H9 (cell line): ENCODE data around the gene ELFN2. TPM values are rescaled to one million over a fixed set of nuclear protein-coding genes. Genes with fewer than 3 reads are reported as not detected.

Experiments
- DNase-seq: peaks from one replicate; pipeline ENCODE4 v3.0.0-alpha.2; 2017
- H2AFZ ChIP-seq: one replicate; pipeline ENCODE4 v1.6.1; 2013; ENCODE audit warnings: mild to moderate bottlenecking, low read length, control low read depth, moderate library complexity
- H2AK5ac ChIP-seq: 2 replicates; pipeline ENCODE4 v1.6.1; 2013; ENCODE audit warnings: low read length, control low read depth, mixed read lengths; ENCODE audit not compliant: insufficient read length
- H2BK120ac ChIP-seq: one replicate; pipeline ENCODE4 v1.6.1; 2013; ENCODE audit warnings: low read depth, mild to moderate bottlenecking, low read length, control low read depth, inconsistent platforms; ENCODE audit not compliant: poor library complexity, severe bottlenecking
- H2BK12ac ChIP-seq: 2 replicates; pipeline ENCODE4 v1.6.1; 2013; ENCODE audit warnings: low read length, control low read depth, mixed read lengths, low read depth; ENCODE audit not compliant: insufficient read length
- H2BK15ac ChIP-seq: 2 replicates; pipeline ENCODE4 v1.6.1; 2013; ENCODE audit warnings: low read depth, low read length, control low read depth
- H2BK20ac ChIP-seq: one replicate; pipeline ENCODE4 v1.6.1; 2013; ENCODE audit warnings: low read depth, mild to moderate bottlenecking, low read length, control low read depth, inconsistent platforms; ENCODE audit not compliant: poor library complexity, severe bottlenecking
- H2BK5ac ChIP-seq: 2 replicates; pipeline ENCODE4 v1.6.1; 2013; ENCODE audit warnings: low read length, control low read depth, mixed read lengths; ENCODE audit not compliant: insufficient read length
- H3K14ac ChIP-seq: 2 replicates; pipeline ENCODE4 v1.6.1; 2013; ENCODE audit warnings: low read length, control low read depth; ENCODE audit not compliant: insufficient read depth
- H3K18ac ChIP-seq: 2 replicates; pipeline ENCODE4 v1.6.1; 2013; ENCODE audit warnings: low read depth, mild to moderate bottlenecking, mixed read lengths, low read length, control low read depth; ENCODE audit not compliant: insufficient read length
- H3K23ac ChIP-seq: 2 replicates; pipeline ENCODE4 v1.6.1; 2013; ENCODE audit warnings: low read length, control low read depth, mixed read lengths, low read depth; ENCODE audit not compliant: insufficient read length
- H3K23me2 ChIP-seq: 2 replicates; pipeline ENCODE4 v1.6.1; 2013; ENCODE audit warnings: low read depth, mild to moderate bottlenecking, mixed read lengths, low read length, control low read depth; ENCODE audit not compliant: insufficient read length, poor library complexity, severe bottlenecking
- H3K27ac ChIP-seq: 2 replicates; pipeline ENCODE4 v1.5.1; 2013; ENCODE audit warnings: low read length, control low read depth, mixed read lengths, low read depth; ENCODE audit not compliant: insufficient read length
- H3K27me3 ChIP-seq: 2 replicates; pipeline ENCODE4 v1.6.1; 2013; ENCODE audit warnings: low read length, control low read depth, inconsistent platforms; ENCODE audit not compliant: insufficient read depth
- H3K4ac ChIP-seq: 2 replicates; pipeline ENCODE4 v1.6.1; 2013; ENCODE audit warnings: low read depth, mild to moderate bottlenecking, control low read depth, inconsistent platforms, low read length, moderate library complexity
- H3K4me1 ChIP-seq: 2 replicates; pipeline ENCODE4 v1.6.1; 2013; ENCODE audit warnings: low read length, control low read depth, inconsistent platforms; ENCODE audit not compliant: insufficient read depth
- H3K4me2 ChIP-seq: 2 replicates; pipeline ENCODE4 v1.6.1; 2013; ENCODE audit warnings: low read length, control low read depth, mixed read lengths; ENCODE audit not compliant: insufficient read length, insufficient read depth
- H3K56ac ChIP-seq: 2 replicates; pipeline ENCODE4 v1.6.1; 2013; ENCODE audit warnings: low read depth, mild to moderate bottlenecking, mixed read lengths, low read length, control low read depth; ENCODE audit not compliant: insufficient read length
- H3K79me1 ChIP-seq: 2 replicates; pipeline ENCODE4 v1.6.1; 2013; ENCODE audit warnings: low read depth, mild to moderate bottlenecking, moderate library complexity, low read length, control low read depth, inconsistent platforms; ENCODE audit not compliant: insufficient read depth, poor library complexity, severe bottlenecking
- H3K79me2 ChIP-seq: 2 replicates; pipeline ENCODE4 v1.6.1; 2013; ENCODE audit warnings: low read length, control low read depth, inconsistent platforms; ENCODE audit not compliant: insufficient read depth
- H3K9ac ChIP-seq: 2 replicates; pipeline ENCODE4 v1.6.1; 2013; ENCODE audit warnings: low read length, control low read depth, mixed read lengths; ENCODE audit not compliant: insufficient read length; ENCODE audit errors: extremely low read depth
- H3K9me3 ChIP-seq: one replicate; pipeline ENCODE4 v1.6.1; 2013; ENCODE audit warnings: low read depth, low read length, inconsistent platforms; ENCODE audit not compliant: control insufficient read depth
- H3T11ph ChIP-seq: one replicate; pipeline ENCODE4 v1.6.1; 2013; ENCODE audit warnings: mild to moderate bottlenecking, low read length, control low read depth, inconsistent platforms
- H4K20me1 ChIP-seq: one replicate; pipeline ENCODE4 v1.6.1; 2013; ENCODE audit not compliant: control insufficient read depth, insufficient read length, insufficient read depth
- H4K5ac ChIP-seq: 2 replicates; pipeline ENCODE4 v1.6.1; 2013; ENCODE audit warnings: low read depth, mild to moderate bottlenecking, mixed read lengths, low read length, control low read depth; ENCODE audit not compliant: insufficient read length
- H4K8ac ChIP-seq: replicated peaks from 2 replicates; pipeline ENCODE4 v1.6.1; 2013; ENCODE audit warnings: low read length, control low read depth, mixed read lengths, low read depth; ENCODE audit not compliant: insufficient read length
- H4K91ac ChIP-seq: 2 replicates; pipeline ENCODE4 v1.6.1; 2013; ENCODE audit warnings: low read depth, mild to moderate bottlenecking, moderate library complexity, mixed read lengths, low read length, control low read depth; ENCODE audit not compliant: insufficient read length
- H3K27ac Mint-ChIP-seq, 3 experiments: 2 replicates in 2 of 3; 3 replicates in 1 of 3; pipeline ENCODE4 v1.8.0; 2020 to 2021; ENCODE audit warnings: mixed read lengths in 3 of 3, mild to moderate bottlenecking in 1 of 3, moderate library complexity in 1 of 3
- H3K27me3 Mint-ChIP-seq: 2 replicates; pipeline ENCODE4 v1.8.0; 2021; ENCODE audit warnings: low read depth, mild to moderate bottlenecking, moderate library complexity, mixed read lengths
- H3K36me3 Mint-ChIP-seq, 3 experiments: 2 replicates in 2 of 3; 3 replicates in 1 of 3; pipeline ENCODE4 v1.8.0; 2020 to 2021; ENCODE audit warnings: low read depth in 3 of 3, mixed read lengths in 3 of 3; ENCODE audit not compliant: insufficient read depth in 1 of 3
- H3K4me1 Mint-ChIP-seq, 2 experiments: 2 replicates each; pipeline ENCODE4 v1.8.0; 2020; ENCODE audit warnings: mixed read lengths in 2 of 2
- H3K4me3 Mint-ChIP-seq, 2 experiments: 2 replicates in 1 of 2; 3 replicates in 1 of 2; pipeline ENCODE4 v1.8.0; 2020 to 2021; ENCODE audit warnings: mild to moderate bottlenecking in 2 of 2, mixed read lengths in 2 of 2, moderate library complexity in 1 of 2
- H3K9me3 Mint-ChIP-seq, 2 experiments: 2 replicates in 1 of 2; 3 replicates in 1 of 2; pipeline ENCODE4 v1.8.0; 2020; ENCODE audit warnings: mild to moderate bottlenecking in 2 of 2, mixed read lengths in 2 of 2, moderate library complexity in 1 of 2
- CTCF ChIP-seq: fragments of 200-600 bp; sonication (generic); conservative IDR thresholded peaks from 3 replicates; pipeline ENCODE4 v1.8.0; 2021; ENCODE audit warnings: antibody characterized with exemption, mild to moderate bottlenecking
- WGBS: extraction: QIAGEN DNeasy Blood & Tissue Kit; methylation state at CpG from one replicate; pipeline ENCODE4 v1.1.7; 2013; ENCODE audit warnings: missing lambda C conversion rate, low lambda C conversion rate, mixed read lengths; ENCODE audit not compliant: insufficient read length; ENCODE audit errors: extremely low coverage; 5-methylcytosine and 5-hydroxymethylcytosine counted together
- total RNA-seq: library from RNA; stranded (reverse); gene quantifications from 2 replicates; pipeline ENCODE4 v1.2.1, GENCODE V29; 2021

ELFN2 gene
- total RNA-seq, 1 experiment from 2014 or later = 0.70 TPM

DNA sequence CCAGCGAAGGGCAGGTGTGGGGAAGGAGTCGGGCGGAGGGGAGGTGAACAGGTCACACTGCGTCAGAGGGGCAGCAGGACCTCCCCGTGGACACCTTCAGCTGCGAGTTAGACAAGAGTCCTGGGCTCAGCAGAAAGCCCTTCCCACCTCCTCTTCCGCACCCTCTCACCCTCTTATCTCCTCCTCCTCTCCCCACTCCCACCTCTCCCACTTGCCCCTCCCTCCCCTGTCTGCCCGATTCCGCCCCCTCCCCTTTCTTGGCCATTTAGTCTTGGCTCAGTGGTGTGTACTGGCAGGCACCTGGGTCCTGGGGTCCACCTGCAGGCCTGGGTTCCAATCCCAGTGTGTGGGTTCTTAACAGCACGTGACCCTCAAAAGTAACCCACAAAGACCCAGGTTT lies 107.8 kb downstream of the ELFN2 start:
- peaks cover 51% of the 10 kb centered on the region for H3K27me3 Mint-ChIP-seq
- H2BK12ac ChIP-seq = no peak overlapping the region
- no peak overlapping the region for H3T11ph ChIP-seq
- H3K56ac ChIP-seq = no peak overlapping the region
- no peak overlapping the region for H4K8ac ChIP-seq
- H3K36me3 Mint-ChIP-seq = no peaks in the 10 kb centered on the region
- no peak overlapping the region for H4K91ac ChIP-seq
- no peak overlapping the region for H2AFZ ChIP-seq
- H2BK5ac ChIP-seq = no peak overlapping the region
- no peak overlapping the region for H3K23ac ChIP-seq
- no peak overlapping the region for H3K4ac ChIP-seq
- H3K27ac ChIP-seq = no peak overlapping the region
- WGBS = no CpG with 5 or more reads among the region's 10 CpGs
- no peaks in the 10 kb centered on the region; the same call in 1 of the 2 replicates for H3K4me1 ChIP-seq
- no peaks in the 10 kb centered on the region; the same call in 1 of the 2 replicates for H3K27me3 ChIP-seq
- no peak overlapping the region for H4K5ac ChIP-seq
- H3K23me2 ChIP-seq = no peaks in the 10 kb centered on the region
- no peak overlapping the region for H2BK20ac ChIP-seq
- no peak overlapping the region for H3K18ac ChIP-seq
- DNase-seq = no peak
- H3K27ac Mint-ChIP-seq = no peak overlapping the region
- H4K20me1 ChIP-seq = no peaks in the 10 kb centered on the region
- no peak overlapping the region for H2BK120ac ChIP-seq
- no peak overlapping the region for H3K9ac ChIP-seq
- H3K4me2 ChIP-seq = no peak overlapping the region
- no peaks in the 10 kb centered on the region for H3K79me2 ChIP-seq
- no peaks in the 10 kb centered on the region; a peak in 1 of 5 replicates for H3K9me3 Mint-ChIP-seq
- H2AK5ac ChIP-seq = no peak overlapping the region
- TF ChIP-seq CTCF = no peak
- no peak overlapping the region for H3K4me3 Mint-ChIP-seq
- H3K4me1 Mint-ChIP-seq = peaks cover 19 to 23% of the 10 kb centered on the region in 2 experiments
- H3K9me3 ChIP-seq = no peaks in the 10 kb centered on the region
- no peak overlapping the region for H2BK15ac ChIP-seq
- H3K14ac ChIP-seq = no peak overlapping the region; the same call in 1 of the 2 replicates
- no peaks in the 10 kb centered on the region for H3K79me1 ChIP-seq
